IPS DF 6.9 (cell line): ENCODE data around the gene GNLY.

Experiments
- DNase-seq: peaks from one replicate; pipeline ENCODE4 v3.0.0-alpha.2; 2013; ENCODE audit warnings: low read depth, low spot score
- H3K27ac ChIP-seq: one replicate; pipeline ENCODE4 v1.5.1; 2013; ENCODE audit warnings: low read length, control low read depth
- H3K27me3 ChIP-seq: 2 replicates; pipeline ENCODE4 v1.6.1; 2013; ENCODE audit warnings: mild to moderate bottlenecking, low read length; ENCODE audit not compliant: control insufficient read depth, insufficient read depth
- H3K36me3 ChIP-seq: 2 replicates; pipeline ENCODE4 v1.6.1; 2013; ENCODE audit warnings: low read length; ENCODE audit not compliant: control insufficient read depth, insufficient read depth
- H3K4me1 ChIP-seq: 2 replicates; pipeline ENCODE4 v1.6.1; 2013; ENCODE audit warnings: low read length; ENCODE audit not compliant: control insufficient read depth, insufficient read depth
- H3K4me3 ChIP-seq: 2 replicates; pipeline ENCODE4 v1.5.1; 2013; ENCODE audit warnings: mild to moderate bottlenecking, low read length
- H3K9me3 ChIP-seq: 2 replicates; pipeline ENCODE4 v1.6.1; 2013; ENCODE audit warnings: low read length, inconsistent platforms; ENCODE audit not compliant: control insufficient read depth, insufficient read depth
- WGBS: extraction: QIAGEN DNeasy Blood & Tissue Kit; methylation state at CpG from one replicate; pipeline ENCODE4 v1.1.7; 2013; ENCODE audit warnings: mixed read lengths, missing lambda C conversion rate; ENCODE audit not compliant: insufficient read length, insufficient coverage; 5-methylcytosine and 5-hydroxymethylcytosine counted together

The GNLY gene

DNA sequence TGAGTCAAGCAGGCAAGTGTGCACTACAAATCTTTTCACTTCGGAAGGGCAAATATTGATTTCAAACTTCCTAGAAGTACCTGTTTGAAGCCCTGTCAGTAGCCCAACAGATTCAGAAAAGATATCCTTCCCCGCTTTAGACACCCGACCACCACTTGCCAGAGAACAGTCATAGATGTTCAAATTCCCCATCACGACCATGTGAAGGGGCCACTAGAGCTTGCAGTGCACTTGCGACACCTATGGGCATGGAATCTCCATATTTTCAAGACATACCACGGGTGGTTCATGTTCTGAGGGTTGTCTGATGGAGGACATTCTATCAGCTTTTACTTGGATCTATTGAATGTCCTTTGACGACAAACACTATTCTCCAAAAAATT, 23.8 kb downstream of the GNLY start:
- no peaks in the 10 kb centered on the region for H3K4me1 ChIP-seq
- no peaks in the 10 kb centered on the region for H3K9me3 ChIP-seq
- H3K4me3 ChIP-seq: no peak overlapping the region
- H3K36me3 ChIP-seq: no peaks in the 10 kb centered on the region
- H3K27ac ChIP-seq: no peak overlapping the region
- 100% methylated on average over 1 of the region's 7 CpGs for WGBS
- no peak for DNase-seq
- no peaks in the 10 kb centered on the region for H3K27me3 ChIP-seq

- Histone ChIP-seq H3K9me3 (no peaks in the 10 kb centered on the region), H3K27me3 (no peaks in the 10 kb centered on the region), H3K4me1 (no peaks in the 10 kb centered on the region), H3K4me3 (no peak overlapping the region), H3K27ac (no peak overlapping the region), H3K36me3 (no peaks in the 10 kb centered on the region)
- no CpG with 5 or more reads among the region's 10 CpGs for WGBS
- no peak for DNase-seq
Observed at GRCh38 chr2:85718885-85719492, 24.8 kb downstream of the GNLY start.

- DNase-seq: no peak
- WGBS: no CpG with 5 or more reads among the region's 6 CpGs
- H3K36me3 ChIP-seq: no peaks in the 10 kb centered on the region
- H3K27me3 ChIP-seq: no peaks in the 10 kb centered on the region
- no peak overlapping the region for H3K4me3 ChIP-seq
- H3K9me3 ChIP-seq: no peaks in the 10 kb centered on the region
- no peaks in the 10 kb centered on the region for H3K4me1 ChIP-seq
- no peak overlapping the region for H3K27ac ChIP-seq
Observed at GRCh38 chr2:85719609-85720240, 25.6 kb downstream of the GNLY start.

GRCh38 chr2:85720533-85720932, 26.4 kb downstream of the GNLY start:
- DNase-seq: no peak
- H3K27me3 ChIP-seq: no peaks in the 10 kb centered on the region
- no peaks in the 10 kb centered on the region for H3K36me3 ChIP-seq
- no peak overlapping the region for H3K4me3 ChIP-seq
- no peaks in the 10 kb centered on the region for H3K4me1 ChIP-seq
- H3K9me3 ChIP-seq: no peaks in the 10 kb centered on the region
- H3K27ac ChIP-seq: no peak overlapping the region
- no CpG with 5 or more reads among the region's 1 CpG for WGBS

DNA sequence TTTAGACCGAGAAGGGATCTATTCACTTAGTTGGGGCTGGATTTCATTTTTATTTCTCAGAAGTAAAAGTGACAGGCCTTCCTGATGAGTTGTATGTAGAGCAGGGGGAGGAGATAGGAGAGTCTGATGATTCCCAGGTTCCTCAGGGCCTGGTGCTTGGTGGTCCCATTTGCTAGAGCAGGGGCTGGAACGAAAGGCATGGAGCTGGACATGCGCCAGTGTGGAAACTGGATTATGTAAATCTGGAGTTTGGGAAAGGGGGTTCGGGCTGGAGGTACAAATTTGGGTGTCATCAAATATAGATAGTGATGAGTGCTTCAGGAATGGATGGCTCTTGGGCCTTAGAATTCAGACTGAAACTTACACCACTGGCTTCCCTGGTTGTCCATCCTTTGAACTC, 27.5 kb downstream of the GNLY start:
- no peak overlapping the region for H3K27ac ChIP-seq
- no peak overlapping the region for H3K4me3 ChIP-seq
- no peaks in the 10 kb centered on the region for H3K27me3 ChIP-seq
- H3K36me3 ChIP-seq: no peaks in the 10 kb centered on the region
- H3K4me1 ChIP-seq: no peaks in the 10 kb centered on the region
- H3K9me3 ChIP-seq: no peaks in the 10 kb centered on the region
- no peak for DNase-seq
- no CpG with 5 or more reads among the region's 4 CpGs for WGBS

DNA sequence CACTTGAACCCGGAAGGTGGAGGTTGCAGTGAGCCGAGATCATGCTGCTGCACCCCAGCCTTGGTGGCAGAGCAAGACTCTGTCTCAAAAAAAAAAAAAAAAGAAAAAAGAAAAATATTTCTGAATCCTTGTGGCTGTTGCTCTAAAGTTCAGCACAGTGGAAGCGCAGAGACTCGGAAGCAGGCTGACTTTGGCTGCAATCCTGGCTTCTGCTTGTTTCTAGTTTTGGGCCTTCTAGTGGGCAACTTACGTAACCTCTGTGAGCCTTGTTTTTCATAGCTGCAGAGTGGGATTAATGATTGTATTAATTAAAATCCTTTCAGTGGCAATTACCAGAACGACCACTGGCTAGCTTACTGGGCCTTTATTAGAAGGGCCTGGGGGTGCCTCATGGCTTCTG, 28.4 kb downstream of the GNLY start:
- H3K9me3 ChIP-seq: no peaks in the 10 kb centered on the region
- WGBS: no CpG with 5 or more reads among the region's 6 CpGs
- no peaks in the 10 kb centered on the region for H3K27me3 ChIP-seq

GRCh38 chr2:85723707-85724360, 29.7 kb downstream of the GNLY start:
- no peaks in the 10 kb centered on the region for H3K9me3 ChIP-seq
- no peak overlapping the region for H3K4me3 ChIP-seq
- no CpG with 5 or more reads among the region's 2 CpGs for WGBS
- no peaks in the 10 kb centered on the region for H3K4me1 ChIP-seq
- no peak for DNase-seq
- no peak overlapping the region for H3K27ac ChIP-seq
- no peaks in the 10 kb centered on the region for H3K36me3 ChIP-seq
- no peaks in the 10 kb centered on the region for H3K27me3 ChIP-seq

More for the DNA sequence above, 28.4 kb downstream of the GNLY start:
- no peak overlapping the region; the same call in 1 of the 2 replicates for H3K4me3 ChIP-seq
- no peaks in the 10 kb centered on the region for H3K4me1 ChIP-seq
- H3K27ac ChIP-seq: no peak overlapping the region
- H3K36me3 ChIP-seq: no peaks in the 10 kb centered on the region
- no peak for DNase-seq

DNA sequence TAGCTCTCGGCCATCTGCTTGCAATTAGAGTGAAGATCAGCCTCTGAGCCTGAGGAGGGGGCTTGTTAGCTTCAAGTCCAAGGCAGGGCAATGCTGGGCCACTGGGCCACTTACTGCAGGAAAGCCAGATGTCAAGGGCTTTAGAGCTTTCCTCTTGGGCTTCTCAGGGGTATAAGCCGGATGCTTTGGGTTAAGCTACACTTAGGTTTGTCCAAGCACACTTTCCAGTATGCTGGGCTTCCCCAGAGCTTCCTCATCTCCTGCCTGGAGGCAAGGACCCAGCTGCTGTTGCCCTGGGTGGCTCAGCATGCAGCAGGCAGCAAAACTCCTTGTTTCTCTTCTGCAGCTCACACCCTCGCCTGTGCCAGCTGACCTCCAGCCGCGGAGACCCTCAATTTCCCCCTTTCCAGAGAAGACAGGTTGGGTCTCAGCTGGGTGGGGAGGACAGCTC, 30.6 kb downstream of the GNLY start:
- DNase-seq: no peak
- H3K9me3 ChIP-seq: no peaks in the 10 kb centered on the region
- no peaks in the 10 kb centered on the region for H3K27me3 ChIP-seq
- H3K36me3 ChIP-seq: no peaks in the 10 kb centered on the region
- no CpG with 5 or more reads among the region's 5 CpGs for WGBS
- no peaks in the 10 kb centered on the region for H3K4me1 ChIP-seq
- no peak overlapping the region for H3K27ac ChIP-seq
- H3K4me3 ChIP-seq: no peak overlapping the region

GRCh38 chr2:85725451-85725850, 31.3 kb downstream of the GNLY start:
- Histone ChIP-seq H3K27ac (no peak overlapping the region), H3K36me3 (no peaks in the 10 kb centered on the region), H3K9me3 (no peaks in the 10 kb centered on the region), H3K4me1 (no peaks in the 10 kb centered on the region), H3K4me3 (no peak overlapping the region), H3K27me3 (no peaks in the 10 kb centered on the region)
- no peak for DNase-seq
- WGBS: no CpG with 5 or more reads among the region's 2 CpGs

GRCh38 chr2:85727798-85728197, 33.6 kb downstream of the GNLY start:
- WGBS: no CpG with 5 or more reads among the region's 10 CpGs
- Histone ChIP-seq H3K36me3 (no peaks in the 10 kb centered on the region), H3K27me3 (no peaks in the 10 kb centered on the region), H3K4me3 (no peak overlapping the region), H3K27ac (no peak overlapping the region), H3K9me3 (no peaks in the 10 kb centered on the region), H3K4me1 (no peaks in the 10 kb centered on the region)
- no peak for DNase-seq
